ENCODE results near the gene OTOF. TPM values are rescaled to one million over a fixed set of nuclear protein-coding genes. Genes with fewer than 3 reads are reported as not detected.

Gene OTOF
- total RNA-seq, 2 experiments from 2014 or later, result 0.71 to 0.75 TPM

- no peaks in the 10 kb centered on the region for H3K27me3 Mint-ChIP-seq
- ChIA-PET CTCF (no interaction called here), POLR2A (no interaction called here)
Observed at GRCh38 chr2:26464390-26465265, 13.3 kb downstream of the OTOF start.

GRCh38 chr2:26463244-26464192 is 14.4 kb downstream of the OTOF start:
- Histone ChIP-seq H3K27me3 (ENCODE audit: control insufficient read depth in 1 of 2, insufficient read depth in 2 of 2, low read length in 2 of 2) (no peaks in the 10 kb centered on the region), H3K4me3 (ENCODE audit: low read length) (no peak overlapping the region), H3K9me3 (ENCODE audit: control insufficient read depth in 1 of 2, insufficient read depth in 1 of 2, low read length in 2 of 2) (no peaks in the 10 kb centered on the region), H3K4me1 (ENCODE audit: insufficient read depth, low read length) (no peaks in the 10 kb centered on the region), H3K27ac (ENCODE audit: low read depth in 1 of 2, low read length in 2 of 2) (no peak overlapping the region), H3K36me3 (ENCODE audit: insufficient read depth, low read length) (no peaks in the 10 kb centered on the region)
- ChIA-PET CTCF (no interaction called here), POLR2A (no interaction called here)
- ATAC-seq (ENCODE audit: poor library complexity), result no peak
- Mint-ChIP-seq H3K4me3 (no peak overlapping the region), H3K27ac (no peak overlapping the region), H3K27me3 (no peaks in the 10 kb centered on the region), H3K4me1 (ENCODE audit: low read depth) (no peaks in the 10 kb centered on the region), H3K9me3 (no peaks in the 10 kb centered on the region), H3K36me3 (ENCODE audit: low read depth) (no peaks in the 10 kb centered on the region)
- intact Hi-C loops (cut with DNase I, micrococcal nuclease), result no loop called here
- DNase-seq, result no peak
- TF ChIP-seq, protein P1, sequence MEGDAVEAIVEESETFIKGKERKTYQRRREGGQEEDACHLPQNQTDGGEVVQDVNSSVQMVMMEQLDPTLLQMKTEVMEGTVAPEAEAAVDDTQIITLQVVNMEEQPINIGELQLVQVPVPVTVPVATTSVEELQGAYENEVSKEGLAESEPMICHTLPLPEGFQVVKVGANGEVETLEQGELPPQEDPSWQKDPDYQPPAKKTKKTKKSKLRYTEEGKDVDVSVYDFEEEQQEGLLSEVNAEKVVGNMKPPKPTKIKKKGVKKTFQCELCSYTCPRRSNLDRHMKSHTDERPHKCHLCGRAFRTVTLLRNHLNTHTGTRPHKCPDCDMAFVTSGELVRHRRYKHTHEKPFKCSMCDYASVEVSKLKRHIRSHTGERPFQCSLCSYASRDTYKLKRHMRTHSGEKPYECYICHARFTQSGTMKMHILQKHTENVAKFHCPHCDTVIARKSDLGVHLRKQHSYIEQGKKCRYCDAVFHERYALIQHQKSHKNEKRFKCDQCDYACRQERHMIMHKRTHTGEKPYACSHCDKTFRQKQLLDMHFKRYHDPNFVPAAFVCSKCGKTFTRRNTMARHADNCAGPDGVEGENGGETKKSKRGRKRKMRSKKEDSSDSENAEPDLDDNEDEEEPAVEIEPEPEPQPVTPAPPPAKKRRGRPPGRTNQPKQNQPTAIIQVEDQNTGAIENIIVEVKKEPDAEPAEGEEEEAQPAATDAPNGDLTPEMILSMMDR (IDR thresholded peaks at IDR 0.05), result no peak

More at GRCh38 chr2:26464390-26465265, 13.3 kb downstream of the OTOF start:
- Histone ChIP-seq H3K4me1 (ENCODE audit: insufficient read depth, low read length) (no peaks in the 10 kb centered on the region), H3K27ac (ENCODE audit: low read depth in 1 of 2, low read length in 2 of 2) (no peak overlapping the region), H3K27me3 (ENCODE audit: control insufficient read depth in 1 of 2, insufficient read depth in 2 of 2, low read length in 2 of 2) (no peaks in the 10 kb centered on the region), H3K36me3 (ENCODE audit: insufficient read depth, low read length) (no peaks in the 10 kb centered on the region), H3K4me3 (ENCODE audit: low read length) (no peak overlapping the region), H3K9me3 (ENCODE audit: control insufficient read depth in 1 of 2, insufficient read depth in 1 of 2, low read length in 2 of 2) (peaks cover 7% of the 10 kb centered on the region in 2 experiments)
- no peaks in the 10 kb centered on the region for H3K9me3 Mint-ChIP-seq
- DNase-seq (no peak), ATAC-seq (ENCODE audit: poor library complexity) (no peak)
- H3K4me3 Mint-ChIP-seq, result no peak overlapping the region
- H3K36me3 Mint-ChIP-seq (ENCODE audit: low read depth), result no peaks in the 10 kb centered on the region
- intact Hi-C loops (cut with DNase I, micrococcal nuclease), result no loop called here
- H3K27ac Mint-ChIP-seq, result no peak overlapping the region
- H3K4me1 Mint-ChIP-seq (ENCODE audit: low read depth), result no peaks in the 10 kb centered on the region
- TF ChIP-seq, protein P1 (IDR thresholded peaks at IDR 0.05), result no peak

DNA sequence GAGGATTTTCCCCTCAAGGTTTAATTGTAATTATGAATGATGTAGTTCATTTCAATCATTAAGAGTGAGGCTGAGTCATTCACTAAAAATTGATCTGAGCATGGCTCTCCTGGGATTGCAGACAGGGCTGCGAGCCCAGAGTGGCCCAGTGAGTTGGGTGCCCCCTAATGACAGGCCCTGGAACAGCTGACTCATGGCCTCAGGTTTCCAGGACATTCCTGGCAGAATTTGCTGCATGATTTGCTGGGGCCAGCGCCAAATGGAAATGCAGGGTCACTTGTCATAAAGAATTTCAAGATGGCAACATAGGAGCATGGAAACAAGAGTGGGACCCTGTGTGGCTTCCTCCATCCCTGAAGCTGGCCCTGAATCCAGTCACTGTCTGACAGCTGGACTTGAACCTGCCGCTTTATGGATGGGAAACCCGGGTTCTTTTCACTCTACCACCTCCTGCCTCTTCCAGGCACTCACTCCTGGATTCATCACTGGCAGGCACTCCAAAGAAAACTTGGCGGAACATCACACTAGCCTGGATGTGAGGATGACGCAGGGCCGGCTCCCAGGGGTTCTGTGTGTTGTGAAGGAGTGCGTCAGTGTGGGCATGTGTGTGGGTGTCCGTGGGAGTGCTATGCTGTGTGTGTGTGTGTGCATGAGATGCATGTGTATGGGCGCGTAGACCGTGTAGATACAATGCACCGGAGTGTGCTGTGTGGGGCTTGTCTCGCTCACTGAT is 15.2 kb downstream of the OTOF start:
- DNase-seq, result no peak

More for the DNA sequence above, 15.2 kb downstream of the OTOF start:
- intact Hi-C loops (cut with DNase I, micrococcal nuclease), result no loop called here
- H3K4me1 ChIP-seq (ENCODE audit: insufficient read depth, low read length), result no peaks in the 10 kb centered on the region
- no peak for ATAC-seq (ENCODE audit: poor library complexity)
- H3K36me3 ChIP-seq (ENCODE audit: insufficient read depth, low read length), result no peaks in the 10 kb centered on the region
- Mint-ChIP-seq H3K27ac (no peak overlapping the region), H3K4me1 (ENCODE audit: low read depth) (no peaks in the 10 kb centered on the region), H3K4me3 (no peak overlapping the region), H3K27me3 (no peaks in the 10 kb centered on the region), H3K36me3 (ENCODE audit: low read depth) (no peaks in the 10 kb centered on the region), H3K9me3 (no peaks in the 10 kb centered on the region)
- H3K4me3 ChIP-seq (ENCODE audit: low read length), result no peak overlapping the region
- ChIA-PET CTCF (no interaction called here), POLR2A (no interaction called here)
- H3K27ac ChIP-seq (ENCODE audit: low read depth in 1 of 2, low read length in 2 of 2), result no peak overlapping the region
- H3K27me3 ChIP-seq (ENCODE audit: control insufficient read depth in 1 of 2, insufficient read depth in 2 of 2, low read length in 2 of 2), result no peaks in the 10 kb centered on the region
- TF ChIP-seq, protein P1 (IDR thresholded peaks at IDR 0.05), result no peak
- no peaks in the 10 kb centered on the region for H3K9me3 ChIP-seq (ENCODE audit: control insufficient read depth in 1 of 2, insufficient read depth in 1 of 2, low read length in 2 of 2)

All from CD4-positive, alpha-beta T cell (primary cell).